Osteoblast (primary cell): Measurements from ENCODE around the gene ADCY10. TPM values are rescaled to one million over a fixed set of nuclear protein-coding genes. Genes with fewer than 3 reads are reported as not detected.

Source experiments
- DNase-seq: peaks from one replicate; pipeline ENCODE4 v3.0.0; 2011; ENCODE audit warnings: low spot score, mixed read lengths; ENCODE audit not compliant: insufficient read length; ENCODE audit errors: missing footprints
- H2AFZ ChIP-seq: 2 replicates; pipeline ENCODE4 v1.6.0; 2011; ENCODE audit warnings: mild to moderate bottlenecking, low read length
- H3K27ac ChIP-seq: 2 replicates; pipeline ENCODE4 v1.5.1; 2011; ENCODE audit warnings: mild to moderate bottlenecking, low read depth, low read length, moderate library complexity
- H3K27me3 ChIP-seq: 2 replicates; pipeline ENCODE4 v1.6.0; 2012; ENCODE audit warnings: mild to moderate bottlenecking, control low read depth, inconsistent platforms, low read length, moderate library complexity; ENCODE audit not compliant: insufficient read depth
- H3K36me3 ChIP-seq: 2 replicates; pipeline ENCODE4 v1.5.1; 2011; ENCODE audit warnings: mild to moderate bottlenecking, low read length, control low read depth, moderate library complexity; ENCODE audit not compliant: insufficient read depth
- H3K4me1 ChIP-seq: 2 replicates; pipeline ENCODE4 v1.5.1; 2011; ENCODE audit warnings: mild to moderate bottlenecking, low read length, control low read depth, moderate library complexity; ENCODE audit not compliant: insufficient read depth
- H3K4me2 ChIP-seq: 2 replicates; pipeline ENCODE4 v1.6.0; 2011; ENCODE audit warnings: mild to moderate bottlenecking, low read length; ENCODE audit not compliant: insufficient read depth
- H3K4me3 ChIP-seq: fragments of 200-600 bp; sonication (generic); 3 replicates; pipeline ENCODE4 v1.5.1; 2012; ENCODE audit warnings: mild to moderate bottlenecking, low read length, inconsistent platforms; ENCODE audit not compliant: insufficient read depth
- H3K79me2 ChIP-seq: 2 replicates; pipeline ENCODE4 v1.6.0; 2012; ENCODE audit warnings: mild to moderate bottlenecking, low read length, control low read depth, inconsistent platforms; ENCODE audit not compliant: insufficient read depth
- H3K9me3 ChIP-seq: 2 replicates; pipeline ENCODE4 v1.5.1; 2011; ENCODE audit warnings: low read depth, low read length, control low read depth
- H4K20me1 ChIP-seq: 2 replicates; pipeline ENCODE4 v1.6.0; 2012; ENCODE audit warnings: mild to moderate bottlenecking, low read length, control low read depth; ENCODE audit not compliant: insufficient read depth
- total RNA-seq: library from RNA; depleted of rRNA; stranded (reverse); fragments of >200 nt; gene quantifications from 2 replicates; pipeline ENCODE4 v1.2.3, GENCODE V29; 2012
- TF ChIP-seq, protein P1 (sequence below): IDR thresholded peaks from 2 replicates; pipeline ENCODE4 v1.5.1; 2011; ENCODE audit warnings: mild to moderate bottlenecking, low read depth, low read length, moderate library complexity; ENCODE audit errors: extremely low read depth

ADCY10 gene
- total RNA-seq, 1 donor: 0.36 TPM

DNA sequence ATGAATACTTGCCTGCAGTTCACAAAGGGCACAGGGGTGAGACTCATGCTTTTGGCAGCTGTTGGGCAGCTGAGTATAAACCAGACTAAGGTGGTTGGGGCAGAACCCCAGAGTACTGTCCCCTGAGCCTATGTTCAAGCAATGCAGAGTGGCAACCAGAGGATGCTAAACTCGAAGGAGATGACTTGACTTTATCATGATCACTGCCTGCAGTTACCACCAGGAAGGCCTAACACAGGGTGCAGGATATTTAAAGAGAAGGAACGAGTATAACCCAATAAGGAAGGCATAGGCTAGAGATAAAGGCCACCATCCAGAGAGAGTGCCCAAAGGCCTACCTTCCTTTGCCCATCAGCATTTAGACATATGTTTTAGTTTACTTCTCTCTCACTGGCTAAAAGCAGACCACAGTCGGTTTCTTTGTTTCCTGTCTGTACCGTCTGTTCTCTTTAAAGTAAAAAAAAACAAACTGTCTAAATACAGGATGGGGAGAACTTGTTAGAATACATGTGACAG lies 108.8 kb downstream of the ADCY10 start:
- no peaks in the 10 kb centered on the region for H3K36me3 ChIP-seq
- no peak overlapping the region for H3K27ac ChIP-seq
- no peak overlapping the region for H2AFZ ChIP-seq
- H3K9me3 ChIP-seq: no peaks in the 10 kb centered on the region
- H3K4me3 ChIP-seq: no peak overlapping the region
- H3K4me2 ChIP-seq: no peak overlapping the region
- no peaks in the 10 kb centered on the region for H4K20me1 ChIP-seq
- peaks cover 22% of the 10 kb centered on the region for H3K4me1 ChIP-seq
- no peaks in the 10 kb centered on the region for H3K27me3 ChIP-seq
- TF ChIP-seq, protein P1, sequence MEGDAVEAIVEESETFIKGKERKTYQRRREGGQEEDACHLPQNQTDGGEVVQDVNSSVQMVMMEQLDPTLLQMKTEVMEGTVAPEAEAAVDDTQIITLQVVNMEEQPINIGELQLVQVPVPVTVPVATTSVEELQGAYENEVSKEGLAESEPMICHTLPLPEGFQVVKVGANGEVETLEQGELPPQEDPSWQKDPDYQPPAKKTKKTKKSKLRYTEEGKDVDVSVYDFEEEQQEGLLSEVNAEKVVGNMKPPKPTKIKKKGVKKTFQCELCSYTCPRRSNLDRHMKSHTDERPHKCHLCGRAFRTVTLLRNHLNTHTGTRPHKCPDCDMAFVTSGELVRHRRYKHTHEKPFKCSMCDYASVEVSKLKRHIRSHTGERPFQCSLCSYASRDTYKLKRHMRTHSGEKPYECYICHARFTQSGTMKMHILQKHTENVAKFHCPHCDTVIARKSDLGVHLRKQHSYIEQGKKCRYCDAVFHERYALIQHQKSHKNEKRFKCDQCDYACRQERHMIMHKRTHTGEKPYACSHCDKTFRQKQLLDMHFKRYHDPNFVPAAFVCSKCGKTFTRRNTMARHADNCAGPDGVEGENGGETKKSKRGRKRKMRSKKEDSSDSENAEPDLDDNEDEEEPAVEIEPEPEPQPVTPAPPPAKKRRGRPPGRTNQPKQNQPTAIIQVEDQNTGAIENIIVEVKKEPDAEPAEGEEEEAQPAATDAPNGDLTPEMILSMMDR: no peak
- no peaks in the 10 kb centered on the region for H3K79me2 ChIP-seq
- DNase-seq: no peak

DNA sequence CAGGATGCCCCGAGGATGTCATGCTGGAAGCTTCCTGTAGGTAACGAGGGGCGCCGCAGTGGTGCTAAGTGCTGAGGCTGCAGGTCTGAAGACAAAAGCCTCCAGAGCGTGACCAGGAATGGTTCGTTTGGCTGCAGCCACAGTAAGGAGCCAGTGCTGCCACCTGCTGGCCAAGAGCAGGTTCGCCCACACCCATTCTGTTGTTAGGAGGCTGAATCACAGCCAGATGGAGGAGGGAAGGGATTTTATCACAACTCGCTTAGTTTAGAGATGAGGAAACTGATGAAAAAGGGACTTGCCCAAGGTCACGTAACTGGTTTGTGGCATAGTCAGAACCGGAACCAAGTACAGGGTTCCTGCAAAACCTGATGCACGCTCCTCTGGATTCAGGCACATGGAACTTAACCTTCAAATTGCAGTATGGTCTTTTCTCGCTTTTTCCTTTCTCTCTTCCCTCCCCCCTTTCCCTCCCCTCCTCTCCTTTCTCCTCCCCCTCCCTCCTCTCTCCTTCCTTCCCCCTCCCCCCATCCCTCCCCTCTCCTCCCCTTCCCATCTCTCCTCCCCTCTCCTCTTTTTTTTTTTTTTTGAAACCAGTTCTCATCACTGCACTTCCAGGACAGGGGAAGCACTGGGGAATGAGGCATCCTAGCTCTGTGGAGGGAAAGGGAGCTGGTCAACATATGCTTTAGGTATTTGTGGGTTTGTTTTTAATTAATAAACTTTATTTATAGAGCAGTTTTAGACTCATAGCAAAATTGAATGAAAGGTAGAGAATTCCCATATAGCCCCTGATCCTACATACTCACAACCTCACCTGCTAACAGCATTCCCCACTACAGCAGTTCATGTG lies 110.4 kb downstream of the ADCY10 start:
- TF ChIP-seq, protein P1: peak; percentile 99
- no peaks in the 10 kb centered on the region for H3K36me3 ChIP-seq
- H3K4me2 ChIP-seq: peak overlapping the region; percentile 60
- H3K4me1 ChIP-seq: peaks cover 22% of the 10 kb centered on the region
- peak overlapping the region; percentile 64 for H2AFZ ChIP-seq
- peak; percentile 93 for DNase-seq
- no peaks in the 10 kb centered on the region for H4K20me1 ChIP-seq
- H3K27me3 ChIP-seq: no peaks in the 10 kb centered on the region
- no peak overlapping the region for H3K27ac ChIP-seq
- no peaks in the 10 kb centered on the region for H3K9me3 ChIP-seq
- H3K79me2 ChIP-seq: no peaks in the 10 kb centered on the region
- peak overlapping the region; percentile 15 for H3K4me3 ChIP-seq

DNA sequence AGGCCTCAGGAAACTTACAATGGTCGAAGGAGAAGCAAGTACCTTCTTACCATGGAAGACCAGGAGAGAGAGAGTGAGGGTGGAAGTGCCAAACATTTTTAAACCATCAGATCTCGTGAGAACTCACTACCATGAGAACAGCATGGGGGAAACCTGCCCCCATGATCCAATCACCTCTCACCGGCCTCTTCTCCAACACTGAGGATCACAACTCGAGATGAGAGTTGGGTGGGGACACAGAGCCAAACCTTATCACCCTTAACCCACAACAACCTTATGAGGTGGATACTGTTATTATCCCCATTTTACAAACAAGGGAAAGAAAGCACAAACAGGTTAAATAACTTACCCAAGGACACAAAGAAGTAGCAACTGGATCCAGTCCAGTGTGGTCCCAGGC lies 111.7 kb downstream of the ADCY10 start:
- H3K9me3 ChIP-seq: no peaks in the 10 kb centered on the region
- no peaks in the 10 kb centered on the region for H3K79me2 ChIP-seq
- TF ChIP-seq, protein P1: no peak
- no peak overlapping the region for H3K4me2 ChIP-seq
- H2AFZ ChIP-seq: no peak overlapping the region
- H3K4me3 ChIP-seq: no peak overlapping the region
- no peak for DNase-seq
- peaks cover 23% of the 10 kb centered on the region for H3K4me1 ChIP-seq
- no peaks in the 10 kb centered on the region for H4K20me1 ChIP-seq
- H3K27ac ChIP-seq: no peak overlapping the region
- no peaks in the 10 kb centered on the region for H3K27me3 ChIP-seq
- no peaks in the 10 kb centered on the region for H3K36me3 ChIP-seq

DNA sequence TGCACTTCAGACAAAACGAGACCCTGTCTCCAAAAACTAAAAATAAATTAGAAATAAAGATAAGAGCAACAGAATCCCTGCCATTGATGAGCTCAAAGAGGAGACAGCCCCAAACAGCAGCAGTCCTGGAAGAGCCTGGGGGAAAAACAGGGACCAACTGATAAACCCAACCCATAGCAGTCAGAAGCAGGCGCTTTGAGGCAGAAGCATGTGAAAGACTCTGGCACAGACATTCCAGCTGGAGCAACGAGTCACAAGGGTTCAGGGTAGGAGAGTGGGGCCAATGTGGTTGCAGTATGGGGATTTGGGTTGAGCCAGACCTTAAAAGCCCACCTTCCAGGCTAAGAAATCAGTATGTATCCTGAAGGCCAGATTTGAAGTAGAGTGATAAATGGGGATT lies 113.7 kb downstream of the ADCY10 start:
- H4K20me1 ChIP-seq: no peaks in the 10 kb centered on the region
- H3K4me3 ChIP-seq: no peak overlapping the region
- peaks cover 42% of the 10 kb centered on the region for H3K4me1 ChIP-seq
- H3K36me3 ChIP-seq: no peaks in the 10 kb centered on the region
- no peaks in the 10 kb centered on the region for H3K27me3 ChIP-seq
- no peak overlapping the region for H3K4me2 ChIP-seq
- peak; percentile 68 for DNase-seq
- H3K79me2 ChIP-seq: no peaks in the 10 kb centered on the region
- no peaks in the 10 kb centered on the region for H3K9me3 ChIP-seq
- no peak overlapping the region for H3K27ac ChIP-seq
- no peak overlapping the region for H2AFZ ChIP-seq
- TF ChIP-seq, protein P1: no peak
